GM19238 (cell line): ENCODE measurements around the gene FRMD3.
"Not testable (repeated sequence)": the region's sequence is repeated elsewhere in the genome, so short reads cannot be mapped to it uniquely, and the experiment has no call there.

ENCODE experiments used
- DNase-seq: peaks from one replicate; pipeline ENCODE4 v3.0.0; 2011; ENCODE audit warnings: low spot score; ENCODE audit not compliant: insufficient read length

Gene FRMD3

DNA sequence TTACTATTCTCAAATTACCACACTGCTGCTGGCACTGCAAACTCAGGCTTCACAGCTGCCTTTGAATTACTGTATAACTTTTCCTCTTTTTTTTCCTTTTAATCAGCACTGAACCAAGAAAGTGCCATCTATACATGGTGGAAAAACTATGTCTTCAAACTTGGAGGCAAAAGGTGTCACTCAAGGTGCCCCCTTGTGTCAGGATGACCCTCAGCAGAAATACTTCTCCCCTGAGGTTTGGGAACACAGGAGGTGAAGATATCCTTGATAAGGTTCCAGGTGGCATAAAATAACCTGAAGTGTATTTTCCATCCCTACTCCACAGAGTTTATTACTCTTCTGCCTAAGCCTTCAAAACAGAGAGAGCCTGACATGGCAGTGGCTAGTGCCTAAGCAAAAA, 14.5 kb downstream of the FRMD3 start:
- DNase-seq = no peak

DNA sequence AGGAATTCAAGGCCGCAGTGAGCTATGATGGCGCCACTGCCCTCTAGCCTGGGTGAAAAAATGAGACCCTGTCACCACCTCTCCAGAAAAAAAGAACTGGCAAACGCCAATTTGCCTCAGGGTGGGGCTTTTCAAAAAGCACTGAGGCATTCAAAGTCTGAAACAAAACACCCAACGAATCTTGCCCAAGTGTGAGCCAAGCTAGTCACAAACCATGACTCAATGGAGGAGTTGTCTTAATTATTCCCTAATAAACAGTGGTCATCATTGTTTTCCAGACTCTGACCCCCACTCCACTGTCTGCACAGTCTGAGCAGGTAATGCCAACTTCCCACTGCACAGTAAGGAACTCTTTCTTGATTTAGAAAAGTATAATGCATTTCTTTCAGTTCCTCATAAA, 16.8 kb downstream of the FRMD3 start:
- DNase-seq = no peak

DNA sequence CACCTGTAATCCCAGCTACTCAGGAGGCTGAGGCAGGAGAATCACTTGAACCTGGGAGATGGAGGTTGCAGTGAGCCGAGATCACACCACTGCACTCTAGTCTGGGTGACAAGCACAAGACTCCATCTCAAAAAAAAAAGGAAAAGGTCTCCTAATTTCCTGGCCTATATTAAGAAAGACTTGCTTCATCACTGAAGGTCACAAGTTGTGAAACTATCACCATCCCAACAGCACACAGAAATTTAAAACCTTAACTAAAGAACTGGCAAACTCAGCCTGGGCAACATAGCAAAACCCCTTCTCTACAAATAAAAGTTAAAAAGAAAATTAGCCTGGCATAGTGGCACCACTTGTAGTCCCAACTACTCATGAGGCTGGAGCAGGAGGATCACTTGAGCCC, 17.2 kb downstream of the FRMD3 start:
- DNase-seq = no peak

DNA sequence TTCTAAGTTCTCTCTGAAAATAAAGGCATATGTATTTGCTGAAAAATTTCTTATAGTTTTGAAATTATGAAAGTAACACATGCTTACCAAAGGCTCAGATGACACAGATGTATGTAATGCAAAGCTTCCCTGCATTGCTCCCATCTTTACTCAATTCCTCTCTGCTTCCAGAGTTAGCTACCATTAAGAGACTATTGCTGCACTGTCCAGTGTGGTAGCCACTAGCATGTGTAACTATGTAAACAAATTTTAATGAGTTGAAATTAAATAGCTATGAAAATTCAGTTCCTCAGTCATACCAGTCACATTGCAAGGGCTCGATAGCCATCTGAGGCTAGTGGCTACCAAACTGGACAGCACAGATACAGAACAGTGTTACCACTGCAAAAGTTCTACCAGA, 17.9 kb downstream of the FRMD3 start:
- DNase-seq = no peak

DNA sequence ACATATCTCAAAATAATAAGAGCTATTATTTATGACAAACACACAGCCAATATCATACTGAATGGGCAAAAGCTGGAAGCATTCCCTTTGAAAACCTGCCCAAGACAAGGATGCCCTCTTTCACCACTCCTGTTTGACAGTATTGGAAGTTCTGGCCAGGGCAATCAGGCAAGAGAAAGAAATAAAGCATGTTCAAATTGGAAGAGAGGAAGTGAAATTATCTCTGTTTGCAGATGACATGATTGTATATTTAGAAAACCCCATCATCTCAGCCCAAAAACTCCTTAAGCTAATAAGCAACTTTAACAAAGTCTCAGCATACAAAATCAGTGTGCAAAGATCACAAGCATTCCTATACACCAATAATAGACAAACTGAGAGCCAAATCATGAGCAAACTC, 20.2 kb downstream of the FRMD3 start:
- DNase-seq = not testable (repeated sequence)

DNA sequence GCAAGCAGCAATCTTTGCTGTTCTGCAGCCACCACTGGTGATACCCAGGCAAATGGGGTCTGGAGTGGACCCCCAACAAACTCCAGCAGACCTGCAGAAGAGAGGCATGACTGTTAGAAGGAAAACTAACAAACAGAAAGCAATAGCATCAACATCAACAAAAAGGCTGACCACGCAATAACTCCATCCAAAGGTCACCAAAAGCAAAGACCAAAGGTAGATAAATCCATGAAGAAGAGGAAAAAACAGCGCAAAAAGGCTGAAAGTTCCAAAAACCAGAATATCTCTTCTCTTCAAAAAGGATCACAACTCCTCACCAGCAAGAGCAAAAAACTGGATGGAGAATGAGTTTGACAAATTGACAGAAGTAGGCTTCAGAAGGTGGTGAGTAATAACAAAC, 23.4 kb downstream of the FRMD3 start:
- no peak for DNase-seq

DNA sequence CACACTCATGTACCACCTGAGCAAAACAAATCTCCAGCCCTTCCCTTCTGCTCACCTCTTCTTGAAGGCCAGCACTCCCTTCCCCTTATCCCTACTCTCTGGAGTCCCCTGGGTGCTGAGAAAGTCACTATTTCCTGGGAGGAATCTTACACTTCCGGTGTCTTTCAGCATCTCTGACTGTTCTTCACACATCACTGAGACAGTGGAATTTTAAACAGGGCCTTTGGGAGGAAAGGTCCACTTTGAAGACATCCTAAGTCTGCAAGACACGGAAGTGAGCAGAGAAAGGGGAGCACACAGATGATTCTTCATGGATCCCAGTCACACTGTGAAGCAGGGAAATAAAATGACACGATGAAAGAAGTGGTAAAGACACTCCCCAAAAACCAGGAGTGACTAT, 25.6 kb downstream of the FRMD3 start:
- DNase-seq = no peak

DNA sequence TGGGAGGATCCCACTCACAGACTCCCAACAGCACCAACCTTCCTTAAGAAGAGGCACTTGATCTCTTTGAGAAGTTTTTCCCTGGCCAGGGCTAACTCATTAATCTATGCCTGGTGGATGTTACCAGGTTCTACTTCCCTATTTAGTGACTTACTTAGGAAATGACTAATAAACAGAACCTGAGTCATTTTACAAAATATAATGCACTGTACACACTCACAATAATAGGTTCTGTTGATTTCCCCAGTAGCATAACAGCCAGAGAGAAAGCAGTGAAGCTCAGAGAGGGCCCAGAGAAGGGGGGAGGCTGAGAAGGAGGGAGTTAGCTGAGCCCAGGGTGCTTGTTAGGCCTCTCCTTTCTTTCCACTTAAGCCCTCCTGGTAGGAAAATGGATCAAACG, 27.1 kb downstream of the FRMD3 start:
- no peak for DNase-seq

DNA sequence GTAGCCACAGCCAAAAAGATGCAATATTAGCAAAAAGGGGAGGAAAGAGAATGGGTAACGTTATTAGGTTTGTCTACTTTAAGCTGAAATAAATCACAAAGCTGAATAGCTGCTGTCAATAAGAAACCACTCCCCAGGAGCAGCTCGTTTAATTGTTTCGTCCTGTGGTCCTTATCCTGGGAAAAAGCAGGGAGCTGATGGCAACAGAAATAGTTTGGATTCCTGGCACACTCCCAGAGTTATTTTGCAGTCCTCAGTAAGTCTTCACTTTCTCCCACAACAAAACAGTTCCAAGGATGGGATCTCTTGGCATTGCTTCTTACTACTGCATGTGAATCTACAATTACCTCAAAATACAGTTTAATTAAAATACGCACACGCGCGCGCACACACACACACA, 28.8 kb downstream of the FRMD3 start:
- DNase-seq = no peak

DNA sequence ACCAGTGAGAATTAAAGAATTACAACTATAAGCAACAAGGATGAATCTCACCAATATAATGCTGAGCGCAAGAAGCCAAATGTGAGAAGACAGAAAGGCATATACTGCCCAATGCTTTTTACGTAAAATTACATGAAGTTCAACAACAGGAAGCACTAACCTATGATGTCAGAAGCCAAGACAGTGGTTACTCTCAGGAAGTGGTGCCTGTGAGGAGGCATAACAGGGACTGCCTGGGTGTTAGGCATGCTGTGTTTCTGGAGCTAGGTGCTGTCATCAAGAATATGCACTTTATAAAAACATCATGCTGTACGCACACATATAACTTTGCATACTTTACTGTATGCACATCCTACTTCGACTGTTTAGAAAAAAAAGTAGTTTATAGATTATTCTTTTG, 30.1 kb downstream of the FRMD3 start:
- DNase-seq = no peak

DNA sequence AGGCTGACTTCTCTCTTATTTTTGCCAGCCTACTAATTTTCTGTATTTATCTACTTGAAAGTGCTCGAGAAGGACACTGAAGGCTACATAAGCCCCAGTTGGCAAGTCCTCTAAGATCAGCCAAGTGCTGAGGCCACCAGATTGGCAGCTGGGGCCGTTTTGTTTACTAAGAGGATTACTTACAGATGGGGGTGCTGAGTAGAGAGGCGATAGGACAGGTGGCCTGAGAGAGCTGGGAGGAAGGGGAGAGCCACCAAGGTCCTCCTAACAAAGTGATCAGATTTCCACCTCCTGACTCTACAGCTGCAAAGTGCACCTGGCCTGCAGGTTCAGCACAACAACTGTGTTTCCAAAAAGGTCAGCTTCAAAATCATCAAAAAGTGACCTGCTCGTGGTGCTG, 32.9 kb downstream of the FRMD3 start:
- DNase-seq = no peak

DNA sequence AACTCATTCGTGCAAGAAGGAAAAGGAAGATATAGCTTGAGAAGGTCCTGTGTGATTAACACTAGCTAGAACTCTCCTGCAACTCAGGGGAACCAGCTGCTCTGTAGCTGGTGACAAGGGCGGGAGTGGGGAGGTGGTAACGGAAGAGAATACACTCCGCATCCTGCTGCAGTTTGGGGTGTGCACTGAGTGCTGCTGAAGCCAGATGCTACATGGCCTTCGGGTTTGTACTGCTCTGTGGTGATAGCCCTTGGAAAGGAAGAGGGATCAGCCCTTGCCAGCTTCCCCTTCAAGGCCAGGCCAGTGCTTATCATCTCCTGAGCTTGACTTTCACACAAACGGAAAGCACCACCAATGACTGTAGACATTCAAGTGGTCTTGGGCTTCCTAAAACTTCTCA, 34.3 kb downstream of the FRMD3 start:
- DNase-seq = no peak

DNA sequence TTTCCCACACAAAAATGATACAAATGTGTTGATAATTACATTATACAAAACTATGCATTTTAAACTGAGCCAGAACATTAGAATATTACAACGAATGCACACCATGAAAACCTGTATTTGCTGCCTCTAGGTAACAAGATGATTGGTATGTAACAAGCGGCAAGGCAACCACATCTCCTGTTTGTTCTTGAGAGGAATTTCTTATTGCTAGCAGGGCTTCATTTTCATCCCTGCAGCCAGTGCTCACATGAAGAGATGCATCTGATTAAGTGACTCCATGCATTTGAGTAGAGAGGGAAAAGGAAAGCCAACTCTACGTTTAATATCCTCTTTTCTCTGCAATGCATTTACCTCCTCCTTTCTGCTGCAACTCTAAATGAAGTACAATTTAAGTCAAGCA, 36.6 kb downstream of the FRMD3 start:
- no peak for DNase-seq

DNA sequence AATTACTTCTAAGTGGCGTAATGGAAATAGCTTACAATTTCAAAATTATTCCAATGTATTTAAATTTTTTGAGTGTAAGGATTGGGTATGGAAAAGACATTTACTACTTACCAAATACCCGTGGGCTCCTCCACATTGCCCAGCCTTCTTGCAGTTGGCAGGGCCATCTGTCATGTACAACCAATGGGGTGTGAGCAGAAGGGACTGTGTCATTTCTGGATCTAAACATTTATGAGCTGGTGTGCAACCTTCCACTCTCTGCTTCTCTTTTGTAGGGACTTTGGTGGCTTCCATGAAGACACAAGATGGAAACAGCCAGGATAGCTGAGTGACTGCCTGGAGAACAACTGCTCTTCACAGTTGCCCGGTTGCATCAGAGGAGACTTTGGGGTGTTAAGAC, 40.8 kb downstream of the FRMD3 start:
- no peak for DNase-seq

DNA sequence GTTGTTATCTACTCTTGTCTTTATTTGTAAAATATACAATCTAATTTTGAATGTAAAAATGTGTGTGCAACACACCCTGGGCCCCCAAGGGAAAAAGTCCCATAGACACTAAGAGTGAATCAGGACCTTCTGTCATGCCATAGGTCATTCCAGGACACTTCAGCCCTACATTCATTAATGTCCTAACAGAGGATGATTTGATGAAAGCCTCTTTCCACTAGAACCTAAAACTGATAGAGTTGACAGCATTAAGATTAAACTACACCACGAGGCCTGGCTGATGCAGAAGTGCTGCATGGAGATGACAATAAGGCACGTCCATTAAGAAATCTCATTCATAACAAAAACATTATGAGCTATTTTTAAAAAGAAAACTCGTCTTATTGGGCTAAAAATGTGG, 46.2 kb downstream of the FRMD3 start:
- no peak for DNase-seq

DNA sequence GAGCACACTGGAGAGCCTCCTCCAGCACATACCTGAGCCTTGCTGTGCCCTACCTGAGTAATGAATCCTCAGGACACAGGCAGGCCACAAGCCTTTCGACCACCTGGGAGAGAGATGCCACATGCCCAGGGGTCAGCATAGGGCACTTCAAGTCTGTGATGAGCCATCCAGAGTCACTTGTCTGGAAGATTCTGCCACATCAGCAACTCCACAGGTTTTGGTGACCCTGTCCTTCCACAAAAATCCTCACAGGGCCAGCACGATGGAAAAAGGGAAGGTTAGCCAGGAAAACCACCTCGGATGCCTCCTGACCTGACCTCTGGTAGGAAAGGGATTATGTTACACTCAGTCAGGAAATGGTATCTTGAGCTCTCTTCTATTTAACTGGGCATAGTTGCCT, 46.8 kb downstream of the FRMD3 start:
- no peak for DNase-seq

DNA sequence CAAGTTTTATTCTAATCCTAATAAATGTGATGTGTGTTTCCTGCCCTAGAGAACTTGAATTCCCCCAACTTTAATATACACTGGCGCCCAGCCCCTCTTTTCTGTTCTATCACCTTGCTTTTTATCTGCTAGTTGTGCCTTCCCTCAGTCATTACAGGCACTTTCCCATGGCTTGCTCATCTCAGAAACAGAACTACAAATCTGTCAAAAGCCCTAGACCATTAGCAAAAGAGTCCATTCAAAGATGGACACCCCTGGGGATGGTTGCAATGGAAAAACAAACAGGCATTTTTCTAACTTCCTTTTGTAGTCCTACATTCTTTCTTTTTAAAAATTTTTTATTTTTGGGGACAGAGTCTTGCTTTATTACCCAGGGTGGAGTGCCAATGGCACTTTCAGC, 48.2 kb downstream of the FRMD3 start:
- DNase-seq = no peak

DNA sequence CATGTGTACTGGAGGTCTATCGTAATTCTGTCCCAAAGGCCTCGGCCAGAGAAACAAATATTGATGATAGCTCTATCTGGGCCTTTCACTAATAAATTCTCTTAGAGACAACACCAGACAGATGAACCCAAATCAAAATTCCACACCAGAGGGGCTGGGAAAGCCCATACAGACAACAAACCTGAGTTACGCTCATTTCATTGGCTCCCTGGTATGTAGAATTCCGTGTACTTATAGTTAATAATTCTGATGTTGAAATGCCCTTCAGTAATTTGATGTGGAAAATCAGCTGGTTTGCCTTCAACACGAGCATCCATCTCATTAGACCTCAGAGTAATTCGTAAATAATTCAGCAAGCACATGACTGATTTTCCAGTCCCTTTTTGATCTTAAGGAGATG, 53.2 kb downstream of the FRMD3 start:
- no peak for DNase-seq

DNA sequence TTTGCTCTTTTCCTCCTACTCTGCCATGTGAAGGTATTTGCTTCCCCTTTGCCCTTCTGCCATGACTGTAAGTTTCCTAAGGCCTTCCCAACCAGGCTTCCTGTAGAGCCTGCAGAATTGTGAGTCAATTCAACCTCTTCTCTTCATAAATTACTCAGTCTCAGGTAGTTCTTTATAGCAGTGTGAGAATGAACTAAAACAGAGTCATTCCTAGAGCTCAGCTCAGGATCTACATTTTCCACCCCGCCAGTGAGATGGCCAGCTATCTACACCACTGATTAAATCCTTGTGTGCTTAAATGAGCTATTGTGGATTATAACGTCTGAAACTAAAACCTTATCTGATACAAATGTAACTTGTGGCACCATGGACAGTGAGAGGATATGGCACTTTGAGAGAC, 55.0 kb downstream of the FRMD3 start:
- DNase-seq = no peak

DNA sequence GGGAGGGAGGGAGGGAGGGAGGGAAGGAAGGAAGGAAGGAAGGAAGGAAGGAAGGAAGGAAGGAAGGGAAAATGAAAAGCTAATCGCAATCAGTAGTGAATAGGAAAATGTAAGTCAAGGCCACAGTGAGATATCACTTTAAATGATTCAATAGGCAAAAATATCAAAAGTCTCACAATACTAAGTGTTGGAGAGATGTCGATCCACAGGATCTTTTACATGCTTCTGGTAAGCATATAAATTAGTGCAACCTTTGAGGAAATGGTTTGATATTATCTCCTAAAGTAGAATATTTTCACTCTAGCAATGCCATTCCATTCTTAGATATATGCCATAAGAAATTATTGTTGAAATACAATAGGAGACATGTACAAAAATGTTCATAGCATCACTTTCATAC, 58.4 kb downstream of the FRMD3 start:
- DNase-seq = no peak

DNA sequence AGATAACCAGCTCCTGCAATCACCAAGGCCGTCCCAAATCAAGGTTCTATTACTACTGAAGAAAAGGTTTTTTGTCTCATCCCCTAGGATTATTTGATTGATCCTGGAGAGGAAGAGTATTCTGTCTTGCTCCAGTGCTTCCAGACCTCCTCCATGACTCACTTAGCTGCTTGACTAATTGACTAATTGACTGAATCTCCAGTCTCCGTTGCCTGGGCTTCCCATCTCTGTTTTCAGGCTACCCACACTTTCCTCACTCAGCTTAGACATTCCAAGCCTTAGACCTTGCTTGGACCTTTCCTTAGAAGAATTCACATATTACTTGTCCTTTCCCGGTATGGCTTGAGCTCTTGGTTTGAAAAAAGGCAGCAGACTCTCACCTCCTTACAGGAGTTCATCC, 60.6 kb downstream of the FRMD3 start:
- no peak for DNase-seq

DNA sequence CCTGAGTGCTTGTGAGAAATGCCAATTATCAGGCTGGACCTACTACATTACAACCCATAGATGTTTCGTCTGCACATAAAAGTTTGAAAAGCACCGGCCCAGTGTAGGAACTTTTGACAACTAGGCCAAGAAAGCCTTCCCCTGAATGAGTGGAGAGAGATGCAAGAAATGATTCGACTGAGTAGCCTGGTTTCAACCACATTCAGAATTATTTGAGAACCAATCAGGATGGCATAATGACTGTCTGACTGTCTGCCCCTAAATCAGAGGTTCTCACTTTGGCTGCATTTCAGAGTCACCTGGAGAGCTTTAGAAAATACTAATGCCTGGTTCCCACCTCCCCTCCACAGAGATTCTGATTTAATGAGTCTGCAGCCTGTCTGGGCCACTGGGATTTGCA, 61.1 kb downstream of the FRMD3 start:
- no peak for DNase-seq

DNA sequence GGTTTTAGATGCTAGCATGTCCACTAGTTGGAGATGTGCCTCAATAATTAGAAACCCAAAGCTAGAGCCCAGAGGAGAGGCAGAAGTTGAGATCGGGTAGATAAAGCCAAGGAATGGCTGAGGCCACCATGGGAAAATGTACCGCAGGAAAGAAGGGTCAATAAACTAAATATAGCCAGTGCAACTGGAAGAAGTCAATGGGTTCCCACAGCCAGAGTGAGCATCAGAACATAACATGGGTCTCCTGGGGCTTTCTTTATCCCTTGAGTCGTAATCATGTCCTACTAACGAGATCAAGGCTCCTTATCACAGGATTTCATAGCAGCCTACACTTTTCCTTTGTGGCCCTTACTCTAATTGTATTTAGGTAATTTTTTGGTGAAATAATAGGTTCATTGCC, 61.7 kb downstream of the FRMD3 start:
- no peak for DNase-seq

DNA sequence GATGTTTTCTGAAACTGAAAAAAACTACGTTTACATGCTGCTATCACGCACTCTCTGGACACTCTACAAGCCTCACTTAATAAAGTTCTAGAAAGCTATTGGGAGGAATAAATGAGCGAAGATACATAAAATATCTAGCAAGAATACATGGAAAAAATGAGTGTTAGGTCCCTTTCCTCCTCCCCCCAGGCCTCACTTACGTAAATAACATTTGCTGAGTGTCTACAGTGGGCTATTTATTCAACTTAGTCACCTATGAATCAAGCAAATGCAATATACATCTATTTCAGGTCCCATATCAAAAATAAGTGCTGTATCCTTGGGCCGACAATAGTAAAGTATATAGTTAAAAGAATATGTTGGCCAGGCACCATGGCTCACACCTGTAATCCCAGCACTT, 62.5 kb downstream of the FRMD3 start:
- DNase-seq = no peak

DNA sequence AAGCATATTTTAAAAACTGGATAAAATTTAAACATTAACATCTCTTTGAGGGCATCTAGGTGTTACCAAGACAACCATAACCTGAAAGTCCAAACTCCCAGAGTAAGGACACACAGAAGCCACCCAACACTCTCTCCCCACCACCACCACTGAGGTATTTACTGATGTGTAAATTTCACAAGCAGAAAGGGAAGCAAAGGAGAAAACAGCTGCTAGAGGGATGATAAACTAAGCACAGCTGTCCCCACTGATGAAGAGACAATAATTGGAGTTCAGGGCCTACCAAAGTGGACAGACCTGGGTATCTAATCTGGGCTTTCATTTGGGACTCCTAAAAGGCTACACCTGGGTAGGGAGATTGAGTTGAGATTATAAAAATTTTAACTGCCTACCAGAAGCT, 63.6 kb downstream of the FRMD3 start:
- no peak for DNase-seq
